Chondrocyte (in vitro differentiated cells): ENCODE measurements around the gene GAPT. TPM values are rescaled to one million over a fixed set of nuclear protein-coding genes. Genes with fewer than 3 reads are reported as not detected.
"Not testable (repeated sequence)": the region's sequence is repeated elsewhere in the genome, so short reads cannot be mapped to it uniquely, and the experiment has no call there.

Experiments
- DNase-seq: peaks from one replicate; pipeline ENCODE4 v3.0.0; 2021; ENCODE audit warnings: mixed read lengths, low spot score
- H3K27ac Mint-ChIP-seq: one replicate; pipeline ENCODE4 v1.8.0; 2021; ENCODE audit warnings: mild to moderate bottlenecking, moderate library complexity, mixed read lengths; ENCODE audit not compliant: unreplicated experiment
- H3K27me3 Mint-ChIP-seq: 2 replicates; pipeline ENCODE4 v1.8.0; 2021; ENCODE audit warnings: low read depth, mixed read lengths
- H3K36me3 Mint-ChIP-seq: 2 replicates; pipeline ENCODE4 v1.8.0; 2021; ENCODE audit warnings: low read depth, mixed read lengths
- H3K4me1 Mint-ChIP-seq: 2 replicates; pipeline ENCODE4 v1.8.0; 2021; ENCODE audit warnings: low read depth, mild to moderate bottlenecking, mixed read lengths
- H3K4me3 Mint-ChIP-seq: one replicate; pipeline ENCODE4 v1.8.0; 2021; ENCODE audit warnings: mild to moderate bottlenecking, moderate library complexity, mixed read lengths; ENCODE audit not compliant: unreplicated experiment
- H3K9me3 Mint-ChIP-seq: 2 replicates; pipeline ENCODE4 v1.8.0; 2021; ENCODE audit warnings: low read depth, mixed read lengths
- total RNA-seq: library from RNA; stranded (reverse); gene quantifications from 3 replicates; pipeline ENCODE4 v1.2.1, GENCODE V29; 2021
- TF ChIP-seq, protein P1 (sequence below): fragments of 200-600 bp; sonication (generic); IDR thresholded peaks from 2 replicates; pipeline ENCODE4 v1.5.0; 2021; ENCODE audit warnings: antibody characterized with exemption, mild to moderate bottlenecking, moderate library complexity

The GAPT gene
- total RNA-seq, 1 donor from 2014 or later, result not detected

- no peaks in the 10 kb centered on the region for H3K4me1 Mint-ChIP-seq
- no peaks in the 10 kb centered on the region for H3K27me3 Mint-ChIP-seq
- H3K36me3 Mint-ChIP-seq, result peaks cover 3% of the 10 kb centered on the region
- TF ChIP-seq, protein P1, sequence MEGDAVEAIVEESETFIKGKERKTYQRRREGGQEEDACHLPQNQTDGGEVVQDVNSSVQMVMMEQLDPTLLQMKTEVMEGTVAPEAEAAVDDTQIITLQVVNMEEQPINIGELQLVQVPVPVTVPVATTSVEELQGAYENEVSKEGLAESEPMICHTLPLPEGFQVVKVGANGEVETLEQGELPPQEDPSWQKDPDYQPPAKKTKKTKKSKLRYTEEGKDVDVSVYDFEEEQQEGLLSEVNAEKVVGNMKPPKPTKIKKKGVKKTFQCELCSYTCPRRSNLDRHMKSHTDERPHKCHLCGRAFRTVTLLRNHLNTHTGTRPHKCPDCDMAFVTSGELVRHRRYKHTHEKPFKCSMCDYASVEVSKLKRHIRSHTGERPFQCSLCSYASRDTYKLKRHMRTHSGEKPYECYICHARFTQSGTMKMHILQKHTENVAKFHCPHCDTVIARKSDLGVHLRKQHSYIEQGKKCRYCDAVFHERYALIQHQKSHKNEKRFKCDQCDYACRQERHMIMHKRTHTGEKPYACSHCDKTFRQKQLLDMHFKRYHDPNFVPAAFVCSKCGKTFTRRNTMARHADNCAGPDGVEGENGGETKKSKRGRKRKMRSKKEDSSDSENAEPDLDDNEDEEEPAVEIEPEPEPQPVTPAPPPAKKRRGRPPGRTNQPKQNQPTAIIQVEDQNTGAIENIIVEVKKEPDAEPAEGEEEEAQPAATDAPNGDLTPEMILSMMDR, result no peak
- no peak overlapping the region for H3K4me3 Mint-ChIP-seq
- H3K9me3 Mint-ChIP-seq, result peaks cover 64% of the 10 kb centered on the region
- H3K27ac Mint-ChIP-seq, result no peak overlapping the region
- no peak for DNase-seq
Measured at GRCh38 chr5:58517198-58517597, 26.0 kb downstream of the GAPT start.

DNA sequence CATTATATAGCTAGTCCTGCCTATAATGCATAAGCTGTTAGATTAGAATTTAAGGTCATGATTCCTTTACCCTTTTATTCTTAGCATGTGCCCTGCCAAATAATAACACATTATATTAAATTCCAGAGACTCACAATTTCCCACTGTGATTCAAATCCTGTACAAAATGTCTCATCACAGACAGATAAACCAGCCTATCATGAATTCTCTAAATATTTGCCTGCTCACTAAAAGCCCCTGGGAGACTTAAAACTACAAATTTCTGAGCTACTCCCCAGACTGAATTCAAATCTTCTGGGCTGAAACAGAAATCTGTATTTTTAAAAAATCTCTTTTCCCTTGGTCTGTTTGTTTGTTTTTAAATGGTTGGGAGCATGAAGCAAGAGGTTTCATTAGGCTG, 32.7 kb downstream of the GAPT start:
- H3K27ac Mint-ChIP-seq, result peak overlapping the region; percentile 37
- TF ChIP-seq, protein P1, result no peak
- H3K4me3 Mint-ChIP-seq, result no peak overlapping the region
- no peak for DNase-seq
- no peaks in the 10 kb centered on the region for H3K36me3 Mint-ChIP-seq
- H3K27me3 Mint-ChIP-seq, result no peaks in the 10 kb centered on the region
- H3K4me1 Mint-ChIP-seq, result peaks cover 14% of the 10 kb centered on the region
- H3K9me3 Mint-ChIP-seq, result peaks cover 16% of the 10 kb centered on the region

DNA sequence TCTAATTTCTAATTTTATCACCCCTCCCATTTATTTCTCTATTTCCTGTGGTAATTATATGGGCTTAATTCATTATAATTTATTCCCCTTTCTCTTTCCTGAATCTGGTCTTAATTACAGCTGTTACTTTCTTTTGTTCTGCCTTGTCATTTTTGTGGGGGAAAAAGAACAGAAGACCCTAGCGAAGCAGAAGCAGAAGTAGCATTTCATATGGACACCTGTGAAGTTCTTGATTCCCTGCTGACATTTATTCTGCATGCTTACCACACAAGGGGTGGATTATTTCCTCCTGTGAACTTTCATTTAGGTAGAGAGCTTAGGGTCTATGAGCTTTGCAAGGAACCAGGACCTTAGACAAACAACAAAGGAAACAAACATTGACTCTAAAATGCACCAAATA, 33.3 kb downstream of the GAPT start:
- Mint-ChIP-seq H3K27me3 (no peaks in the 10 kb centered on the region), H3K9me3 (peaks cover 9% of the 10 kb centered on the region), H3K4me3 (no peak overlapping the region), H3K27ac (peak overlapping the region; percentile 14), H3K36me3 (no peaks in the 10 kb centered on the region), H3K4me1 (peaks cover 14% of the 10 kb centered on the region)
- TF ChIP-seq, protein P1, result no peak
- DNase-seq, result no peak

GRCh38 chr5:58530942-58531490, 39.8 kb downstream of the GAPT start:
- Mint-ChIP-seq H3K36me3 (no peaks in the 10 kb centered on the region), H3K27ac (no peak overlapping the region), H3K9me3 (peaks cover 13% of the 10 kb centered on the region), H3K4me3 (no peak overlapping the region), H3K4me1 (peaks cover 3% of the 10 kb centered on the region), H3K27me3 (peaks cover 2% of the 10 kb centered on the region)
- DNase-seq, result no peak
- TF ChIP-seq, protein P1, result no peak

DNA sequence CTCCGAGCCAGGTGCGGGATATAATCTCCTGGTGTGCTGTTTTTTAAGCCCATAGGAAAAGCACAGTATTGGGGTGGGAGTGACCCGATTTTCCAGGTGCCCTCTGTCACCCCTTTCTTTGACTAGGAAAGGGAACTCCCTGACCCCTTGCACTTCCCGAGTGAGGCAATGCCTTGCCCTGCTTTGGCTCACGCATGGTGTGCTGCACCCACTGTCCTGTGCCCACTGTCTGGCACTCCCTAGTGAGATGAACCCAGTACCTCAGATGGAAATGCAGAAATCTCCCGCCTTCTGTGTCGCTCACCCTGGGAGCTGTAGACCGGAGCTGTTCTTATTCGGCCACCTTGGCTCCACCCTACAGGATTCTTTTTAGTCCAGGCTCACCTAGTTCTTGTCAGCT, 50.7 kb downstream of the GAPT start:
- not testable (repeated sequence) for H3K4me1 Mint-ChIP-seq, H3K27me3 Mint-ChIP-seq, H3K36me3 Mint-ChIP-seq, H3K4me3 Mint-ChIP-seq, H3K27ac Mint-ChIP-seq, DNase-seq
- peaks cover 21% of the 10 kb centered on the region for H3K9me3 Mint-ChIP-seq

GRCh38 chr5:58542709-58543108, 51.5 kb downstream of the GAPT start:
- TF ChIP-seq, protein P1, result no peak
- no peak for DNase-seq
- Mint-ChIP-seq H3K36me3 (no peaks in the 10 kb centered on the region), H3K9me3 (peaks cover 17% of the 10 kb centered on the region), H3K4me3 (no peak overlapping the region), H3K27me3 (no peaks in the 10 kb centered on the region), H3K27ac (no peak overlapping the region), H3K4me1 (no peaks in the 10 kb centered on the region)
